HepG2 (cell line): Measurements from ENCODE around the gene MED22. TPM values are rescaled to one million over a fixed set of nuclear protein-coding genes. Genes with fewer than 3 reads are reported as not detected.

Experiments used
- BRCA1 ChIP-seq: sonication (generic); formaldehyde crosslinking; IDR thresholded peaks from 2 replicates; pipeline ENCODE4 v1.4.0; 2020; ENCODE audit warnings: missing genetic modification reagents
- DNMT1 ChIP-seq: sonication (generic); formaldehyde crosslinking; IDR thresholded peaks from 2 replicates; pipeline ENCODE4 v1.5.1; 2020; ENCODE audit warnings: mild to moderate bottlenecking, missing genetic modification reagents
- HES4 ChIP-seq: sonication (generic); formaldehyde crosslinking; IDR thresholded peaks from 2 replicates; pipeline ENCODE4 v1.9.0; 2021; ENCODE audit warnings: mild to moderate bottlenecking, missing genetic modification reagents, borderline replicate concordance
- KAT8 ChIP-seq: IDR thresholded peaks from 2 replicates; pipeline ENCODE4 v1.6.1; 2016; ENCODE audit warnings: missing genetic modification reagents, missing compliant biosample characterization
- MIXL1 ChIP-seq: IDR thresholded peaks from 2 replicates; pipeline ENCODE4 v1.6.1; 2016
- NBN ChIP-seq: fragments of 450-650 bp; conservative IDR thresholded peaks from 2 replicates; pipeline ENCODE4 v1.6.1; 2017
- NFRKB ChIP-seq: fragments of 450-650 bp; IDR thresholded peaks from 2 replicates; pipeline ENCODE4 v1.6.1; 2017
- NONO ChIP-seq, 2 experiments: fragments of 450-650 bp in 1 of 2; sonication (generic) in 1 of 2; formaldehyde crosslinking in 1 of 2; IDR thresholded peaks in 1 of 2; conservative IDR thresholded peaks in 1 of 2; 2 replicates each; pipeline versions ENCODE4 v1.6.1 to v1.8.0; 2017 to 2022; ENCODE audit warnings: mild to moderate bottlenecking in 1 of 2, missing genetic modification reagents in 1 of 2, moderate library complexity in 1 of 2
- PHB2 ChIP-seq: fragments of 450-650 bp; IDR thresholded peaks from 2 replicates; pipeline ENCODE4 v1.6.1; 2018; ENCODE audit not compliant: partially characterized antibody
- POLR2A ChIP-seq, 2 experiments: IDR thresholded peaks; 2 replicates each; pipeline ENCODE4 v1.6.1; 2011; ENCODE audit warnings: low read depth in 2 of 2, low read length in 2 of 2, mild to moderate bottlenecking in 1 of 2, moderate library complexity in 1 of 2; ENCODE audit not compliant: insufficient read depth in 1 of 2
- RXRA ChIP-seq: sonication (generic); formaldehyde crosslinking; IDR thresholded peaks from 2 replicates; pipeline ENCODE4 v1.5.1; 2020; ENCODE audit warnings: missing genetic modification reagents
- TBP ChIP-seq: sonication (generic); formaldehyde crosslinking; IDR thresholded peaks from 2 replicates; pipeline ENCODE4 v1.5.0; 2020; ENCODE audit warnings: missing genetic modification reagents
- ZNF235 ChIP-seq: sonication (generic); formaldehyde crosslinking; IDR thresholded peaks from 2 replicates; pipeline ENCODE4 v1.8.1; 2023; ENCODE audit warnings: mild to moderate bottlenecking, missing genetic modification reagents, borderline replicate concordance
- ZNF282 ChIP-seq: fragments of 450-650 bp; IDR thresholded peaks from 2 replicates; pipeline ENCODE4 v1.6.1; 2018; ENCODE audit not compliant: partially characterized antibody
- ZNF674 ChIP-seq: sonication (generic); formaldehyde crosslinking; IDR thresholded peaks from 2 replicates; pipeline ENCODE4 v1.5.0; 2020; ENCODE audit warnings: low read depth, mild to moderate bottlenecking, missing genetic modification reagents
- ZNF737 ChIP-seq: sonication (generic); formaldehyde crosslinking; IDR thresholded peaks from 2 replicates; pipeline ENCODE4 v1.5.0; 2020; ENCODE audit warnings: missing genetic modification reagents, mild to moderate bottlenecking, borderline replicate concordance
- polyA plus RNA-seq, 8 experiments: library from polyadenylated mRNA; depleted of rRNA in 3 of 8; stranded (reverse) in 7 of 8; unstranded in 1 of 8; fragments of >200 nt; fragmentation: Illumina TruSeq in 4 of 8; extraction: Trizol in 4 of 8; gene quantifications; 2 replicates each; pipeline versions ENCODE4 v1.2.1 to v1.2.3, GENCODE V29; 2011 to 2016; ENCODE audit warnings: low read depth in 4 of 8, missing spikeins in 1 of 8, mixed read lengths in 1 of 8; ENCODE audit not compliant: insufficient read depth in 1 of 8
- total RNA-seq, 5 experiments: library from RNA; depleted of rRNA; stranded (reverse); fragments of >200 nt; fragmentation: Illumina TruSeq; extraction: Trizol; gene quantifications; 2 replicates each; pipeline ENCODE4 v1.2.3, GENCODE V29; 2016; ENCODE audit warnings: low read depth in 1 of 5
- TF ChIP-seq, protein P1 (sequence below): sonication (generic); formaldehyde crosslinking; IDR thresholded peaks from 2 replicates; pipeline ENCODE4 v1.5.1; 2020; ENCODE audit warnings: mild to moderate bottlenecking, missing genetic modification reagents, borderline replicate concordance
- TF ChIP-seq, protein P2 (sequence below): sonication (generic); formaldehyde crosslinking; IDR thresholded peaks from 2 replicates; pipeline ENCODE4 v1.4.0; 2020; ENCODE audit warnings: missing genetic modification reagents
- TF ChIP-seq, protein P3 (sequence below): sonication (generic); formaldehyde crosslinking; IDR thresholded peaks from 2 replicates; pipeline ENCODE4 v1.8.0; 2022; ENCODE audit warnings: mild to moderate bottlenecking, missing genetic modification reagents, borderline replicate concordance

Gene MED22
- total and polyA plus RNA-seq, 2 of the 13 experiments (the other 11 are each of a cell fraction or from before 2014, with no cell fraction given): 15.8 to 22.1 TPM

- TF ChIP-seq, protein P1, sequence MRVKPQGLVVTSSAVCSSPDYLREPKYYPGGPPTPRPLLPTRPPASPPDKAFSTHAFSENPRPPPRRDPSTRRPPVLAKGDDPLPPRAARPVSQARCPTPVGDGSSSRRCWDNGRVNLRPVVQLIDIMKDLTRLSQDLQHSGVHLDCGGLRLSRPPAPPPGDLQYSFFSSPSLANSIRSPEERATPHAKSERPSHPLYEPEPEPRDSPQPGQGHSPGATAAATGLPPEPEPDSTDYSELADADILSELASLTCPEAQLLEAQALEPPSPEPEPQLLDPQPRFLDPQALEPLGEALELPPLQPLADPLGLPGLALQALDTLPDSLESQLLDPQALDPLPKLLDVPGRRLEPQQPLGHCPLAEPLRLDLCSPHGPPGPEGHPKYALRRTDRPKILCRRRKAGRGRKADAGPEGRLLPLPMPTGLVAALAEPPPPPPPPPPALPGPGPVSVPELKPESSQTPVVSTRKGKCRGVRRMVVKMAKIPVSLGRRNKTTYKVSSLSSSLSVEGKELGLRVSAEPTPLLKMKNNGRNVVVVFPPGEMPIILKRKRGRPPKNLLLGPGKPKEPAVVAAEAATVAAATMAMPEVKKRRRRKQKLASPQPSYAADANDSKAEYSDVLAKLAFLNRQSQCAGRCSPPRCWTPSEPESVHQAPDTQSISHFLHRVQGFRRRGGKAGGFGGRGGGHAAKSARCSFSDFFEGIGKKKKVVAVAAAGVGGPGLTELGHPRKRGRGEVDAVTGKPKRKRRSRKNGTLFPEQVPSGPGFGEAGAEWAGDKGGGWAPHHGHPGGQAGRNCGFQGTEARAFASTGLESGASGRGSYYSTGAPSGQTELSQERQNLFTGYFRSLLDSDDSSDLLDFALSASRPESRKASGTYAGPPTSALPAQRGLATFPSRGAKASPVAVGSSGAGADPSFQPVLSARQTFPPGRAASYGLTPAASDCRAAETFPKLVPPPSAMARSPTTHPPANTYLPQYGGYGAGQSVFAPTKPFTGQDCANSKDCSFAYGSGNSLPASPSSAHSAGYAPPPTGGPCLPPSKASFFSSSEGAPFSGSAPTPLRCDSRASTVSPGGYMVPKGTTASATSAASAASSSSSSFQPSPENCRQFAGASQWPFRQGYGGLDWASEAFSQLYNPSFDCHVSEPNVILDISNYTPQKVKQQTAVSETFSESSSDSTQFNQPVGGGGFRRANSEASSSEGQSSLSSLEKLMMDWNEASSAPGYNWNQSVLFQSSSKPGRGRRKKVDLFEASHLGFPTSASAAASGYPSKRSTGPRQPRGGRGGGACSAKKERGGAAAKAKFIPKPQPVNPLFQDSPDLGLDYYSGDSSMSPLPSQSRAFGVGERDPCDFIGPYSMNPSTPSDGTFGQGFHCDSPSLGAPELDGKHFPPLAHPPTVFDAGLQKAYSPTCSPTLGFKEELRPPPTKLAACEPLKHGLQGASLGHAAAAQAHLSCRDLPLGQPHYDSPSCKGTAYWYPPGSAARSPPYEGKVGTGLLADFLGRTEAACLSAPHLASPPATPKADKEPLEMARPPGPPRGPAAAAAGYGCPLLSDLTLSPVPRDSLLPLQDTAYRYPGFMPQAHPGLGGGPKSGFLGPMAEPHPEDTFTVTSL (CRISPR knock-in tag): no peak; the same call in 1 of the 2 replicates
- TF ChIP-seq HES4 (CRISPR knock-in tag) (no peak; the same call in 1 of the 2 replicates), ZNF235 (peak; percentile 64; the same call in 1 of the 2 replicates), MIXL1 (CRISPR knock-in tag) (peak; percentile 85), PHB2 (no peak), NFRKB (no peak), NBN (no peak), ZNF737 (no peak), DNMT1 (CRISPR knock-in tag) (peak; percentile 99), NONO (IDR thresholded peaks at IDR 0.05) (no peak), NONO (CRISPR knock-in tag; conservative IDR thresholded peaks at IDR 0.05) (peak; percentile 99), BRCA1 (peak; percentile 87; the same call in 1 of the 2 replicates), TBP (no peak), KAT8 (CRISPR knock-in tag) (peak; percentile 97), RXRA (CRISPR knock-in tag) (peak; percentile 86), POLR2A (IDR thresholded peaks at IDR 0.05; ENCODE audit: insufficient read depth in 1 of 2, low read depth in 2 of 2, low read length in 2 of 2) (peak; percentile 78 to 92), ZNF674 (CRISPR knock-in tag) (no peak; the same call in 1 of the 2 replicates), ZNF282 (no peak)
- TF ChIP-seq, protein P2, sequence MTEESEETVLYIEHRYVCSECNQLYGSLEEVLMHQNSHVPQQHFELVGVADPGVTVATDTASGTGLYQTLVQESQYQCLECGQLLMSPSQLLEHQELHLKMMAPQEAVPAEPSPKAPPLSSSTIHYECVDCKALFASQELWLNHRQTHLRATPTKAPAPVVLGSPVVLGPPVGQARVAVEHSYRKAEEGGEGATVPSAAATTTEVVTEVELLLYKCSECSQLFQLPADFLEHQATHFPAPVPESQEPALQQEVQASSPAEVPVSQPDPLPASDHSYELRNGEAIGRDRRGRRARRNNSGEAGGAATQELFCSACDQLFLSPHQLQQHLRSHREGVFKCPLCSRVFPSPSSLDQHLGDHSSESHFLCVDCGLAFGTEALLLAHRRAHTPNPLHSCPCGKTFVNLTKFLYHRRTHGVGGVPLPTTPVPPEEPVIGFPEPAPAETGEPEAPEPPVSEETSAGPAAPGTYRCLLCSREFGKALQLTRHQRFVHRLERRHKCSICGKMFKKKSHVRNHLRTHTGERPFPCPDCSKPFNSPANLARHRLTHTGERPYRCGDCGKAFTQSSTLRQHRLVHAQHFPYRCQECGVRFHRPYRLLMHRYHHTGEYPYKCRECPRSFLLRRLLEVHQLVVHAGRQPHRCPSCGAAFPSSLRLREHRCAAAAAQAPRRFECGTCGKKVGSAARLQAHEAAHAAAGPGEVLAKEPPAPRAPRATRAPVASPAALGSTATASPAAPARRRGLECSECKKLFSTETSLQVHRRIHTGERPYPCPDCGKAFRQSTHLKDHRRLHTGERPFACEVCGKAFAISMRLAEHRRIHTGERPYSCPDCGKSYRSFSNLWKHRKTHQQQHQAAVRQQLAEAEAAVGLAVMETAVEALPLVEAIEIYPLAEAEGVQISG: peak; percentile 96
- TF ChIP-seq, protein P3, sequence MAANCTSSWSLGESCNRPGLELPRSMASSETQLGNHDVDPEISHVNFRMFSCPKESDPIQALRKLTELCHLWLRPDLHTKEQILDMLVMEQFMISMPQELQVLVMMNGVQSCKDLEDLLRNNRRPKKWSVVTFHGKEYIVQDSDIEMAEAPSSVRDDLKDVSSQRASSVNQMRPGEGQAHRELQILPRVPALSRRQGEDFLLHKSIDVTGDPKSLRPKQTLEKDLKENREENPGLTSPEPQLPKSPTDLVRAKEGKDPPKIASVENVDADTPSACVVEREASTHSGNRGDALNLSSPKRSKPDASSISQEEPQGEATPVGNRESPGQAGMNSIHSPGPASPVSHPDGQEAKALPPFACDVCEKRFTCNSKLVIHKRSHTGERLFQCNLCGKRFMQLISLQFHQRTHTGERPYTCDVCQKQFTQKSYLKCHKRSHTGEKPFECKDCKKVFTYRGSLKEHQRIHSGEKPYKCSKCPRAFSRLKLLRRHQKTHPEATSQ (CRISPR knock-in tag): peak; percentile 80; the same call in 1 of the 2 replicates
These were observed 11.8 kb downstream of the MED22 start, which contains the start of gene SURF6 (continued) for GRCh38 chr9:133335924-133336811.
